GM18867 (cell line): Measurements from ENCODE around the gene DMAC2L.

Experiments used
- ATAC-seq: cut with Tn5 transposase; IDR thresholded peaks from one replicate; pipeline ENCODE4 v1.9.1; 2021; ENCODE audit warnings: mild to moderate bottlenecking, moderate library complexity; ENCODE audit not compliant: unreplicated experiment

DMAC2L gene

DNA sequence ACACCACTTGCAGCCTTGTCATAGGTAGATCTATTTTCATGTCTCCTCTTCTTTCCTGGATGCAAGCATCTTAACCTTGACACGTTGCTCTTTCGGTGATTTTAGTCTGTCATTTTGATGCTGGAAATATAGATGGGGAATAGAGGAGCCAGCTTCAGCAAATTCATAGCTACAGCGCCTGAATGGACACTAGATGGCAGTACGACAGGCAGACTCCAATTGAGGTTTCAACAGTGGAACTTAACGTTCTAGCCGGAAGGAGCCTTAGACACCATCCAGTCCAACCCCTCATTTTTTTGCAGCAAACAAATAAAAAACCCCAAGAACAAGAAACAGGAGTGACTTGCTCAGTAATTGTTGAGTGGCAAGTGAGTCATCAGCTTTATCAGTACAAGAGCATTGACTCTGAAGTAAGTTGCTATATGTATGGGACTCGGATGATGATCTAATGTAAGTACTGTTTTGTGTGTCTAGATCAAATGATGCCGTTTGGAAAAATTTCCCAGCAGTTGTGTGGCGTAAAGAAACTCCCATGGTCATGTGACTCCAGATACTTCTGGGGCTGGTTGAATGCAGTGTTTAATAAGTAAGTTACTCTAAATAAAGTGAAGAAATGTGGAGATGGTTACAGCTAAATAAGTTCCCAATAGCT, 9.0 kb downstream of the DMAC2L start:
- peak; percentile 84 for ATAC-seq

- no peak for ATAC-seq
These were observed 19.5 kb downstream of the DMAC2L start for GRCh38 chr14:50331596-50331995.

- no peak for ATAC-seq
These were observed 20.9 kb downstream of the DMAC2L start for GRCh38 chr14:50333014-50333509.

GRCh38 chr14:50334211-50334610, 22.1 kb downstream of the DMAC2L start:
- ATAC-seq = no peak

GRCh38 chr14:50335389-50335788, 23.3 kb downstream of the DMAC2L start:
- ATAC-seq = no peak

- no peak for ATAC-seq
These were observed 24.1 kb downstream of the DMAC2L start for GRCh38 chr14:50335989-50336824.

GRCh38 chr14:50338587-50338986, 26.5 kb downstream of the DMAC2L start:
- no peak for ATAC-seq

- no peak for ATAC-seq
These were observed 27.2 kb downstream of the DMAC2L start for GRCh38 chr14:50339178-50339804.

GRCh38 chr14:50340045-50340444, 27.9 kb downstream of the DMAC2L start:
- ATAC-seq = no peak

- no peak for ATAC-seq
These were observed 28.8 kb downstream of the DMAC2L start for GRCh38 chr14:50340963-50341362.

GRCh38 chr14:50342221-50343078, 30.3 kb downstream of the DMAC2L start:
- ATAC-seq = no peak

DNA sequence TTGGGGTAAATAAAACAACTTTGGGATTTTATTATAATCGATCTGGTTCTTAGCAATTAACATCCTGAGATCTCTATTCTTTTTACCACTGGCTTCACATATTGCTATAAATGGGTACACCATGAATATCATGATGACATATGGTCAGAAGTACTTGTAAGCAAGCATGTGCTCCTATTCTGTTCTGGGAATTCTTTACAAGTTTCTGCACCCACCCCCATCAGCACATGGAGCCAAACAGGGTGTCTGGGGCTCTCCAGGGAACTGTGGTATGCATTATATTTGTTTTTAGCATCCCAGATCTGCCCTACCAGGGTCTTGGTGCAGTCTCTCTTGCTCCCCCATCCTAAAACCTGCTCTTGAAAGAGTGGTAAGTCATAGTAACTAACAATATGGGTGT, 31.3 kb downstream of the DMAC2L start:
- ATAC-seq = no peak

DNA sequence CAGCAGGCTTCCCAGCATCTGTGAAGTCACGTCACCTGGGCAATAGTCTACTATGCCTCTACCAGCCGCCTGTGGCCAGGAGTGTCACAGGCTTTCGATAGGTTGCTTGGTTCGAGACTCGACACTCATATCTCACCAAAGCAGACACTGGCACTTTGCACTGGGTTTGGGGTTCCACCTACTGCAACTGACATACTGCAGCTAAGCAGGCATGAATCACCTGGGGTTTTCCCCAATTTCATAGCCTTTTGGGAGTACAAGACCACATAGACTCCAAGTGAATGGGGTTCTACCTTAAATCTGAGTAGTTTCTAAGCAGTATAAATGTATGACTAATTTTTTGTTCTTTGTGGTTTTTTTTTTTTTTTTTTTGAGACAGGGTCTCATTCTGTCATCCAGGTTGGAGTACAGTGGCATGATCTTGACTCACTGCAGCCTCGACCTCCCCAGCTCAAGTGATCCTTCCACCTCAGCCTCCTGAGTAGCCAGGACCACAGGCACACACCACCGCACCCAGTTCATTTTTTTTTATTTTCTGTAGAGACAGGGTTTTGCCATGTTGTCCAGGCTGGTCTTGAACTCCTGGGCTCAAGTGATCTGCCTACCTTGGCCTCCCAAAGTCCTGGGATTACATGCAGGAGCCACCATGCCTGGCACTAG, 32.1 kb downstream of the DMAC2L start:
- peak; percentile 81 for ATAC-seq

DNA sequence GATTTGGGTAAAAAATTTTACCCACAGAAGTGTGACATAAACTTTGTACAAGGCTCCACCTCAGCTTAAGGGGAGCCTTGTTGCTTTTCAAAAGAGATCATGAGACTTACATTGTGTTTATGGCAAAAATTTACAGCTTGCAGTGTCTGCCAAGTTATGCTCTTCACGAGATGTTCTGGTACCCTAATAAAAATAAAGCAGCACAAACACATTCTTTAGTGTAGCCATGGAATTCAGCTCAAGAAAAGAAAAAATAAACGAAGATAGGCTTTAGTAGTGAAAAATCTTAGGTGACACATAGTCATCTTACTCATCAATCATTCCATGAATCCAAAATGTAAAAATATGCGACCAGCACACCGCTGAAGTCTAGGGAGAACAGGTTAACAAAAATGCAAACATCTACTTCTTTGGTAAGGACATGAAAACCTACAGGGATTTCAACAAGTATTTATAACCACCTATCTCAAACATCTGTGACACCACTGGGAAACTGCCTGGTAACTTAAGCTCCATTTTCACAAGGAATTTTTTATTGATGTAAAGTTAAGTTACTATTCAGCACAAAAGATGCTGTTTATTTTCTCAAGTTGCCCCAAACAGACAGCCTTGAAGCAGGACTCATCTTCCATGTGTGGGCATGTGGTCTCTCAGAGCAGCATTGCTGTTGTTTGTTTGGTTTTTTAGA, 32.9 kb downstream of the DMAC2L start:
- ATAC-seq = no peak

- ATAC-seq = no peak
These were observed 33.8 kb downstream of the DMAC2L start for GRCh38 chr14:50345846-50346422.

GRCh38 chr14:50347521-50347920, 35.4 kb downstream of the DMAC2L start:
- ATAC-seq = no peak

DNA sequence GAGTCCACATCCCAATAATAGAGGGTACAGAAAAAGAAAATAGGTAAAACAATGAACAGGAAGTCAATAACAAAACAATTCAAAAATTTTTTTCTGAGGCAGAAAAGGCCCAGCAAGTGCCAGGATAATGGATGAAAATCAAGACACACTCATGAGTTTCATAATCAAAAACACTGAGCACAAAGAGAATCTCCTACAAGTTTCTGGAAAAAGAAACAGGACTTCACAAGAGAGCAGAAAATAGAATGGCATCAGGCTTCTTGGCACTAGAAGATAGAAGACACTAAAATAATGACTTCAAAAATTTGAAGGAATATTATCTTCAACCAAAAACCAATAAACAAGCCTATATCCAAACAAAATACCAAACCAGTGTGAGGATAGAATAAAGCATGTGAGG, 36.8 kb downstream of the DMAC2L start:
- no peak for ATAC-seq

- no peak for ATAC-seq
These were observed 38.9 kb downstream of the DMAC2L start for GRCh38 chr14:50350975-50351374.

DNA sequence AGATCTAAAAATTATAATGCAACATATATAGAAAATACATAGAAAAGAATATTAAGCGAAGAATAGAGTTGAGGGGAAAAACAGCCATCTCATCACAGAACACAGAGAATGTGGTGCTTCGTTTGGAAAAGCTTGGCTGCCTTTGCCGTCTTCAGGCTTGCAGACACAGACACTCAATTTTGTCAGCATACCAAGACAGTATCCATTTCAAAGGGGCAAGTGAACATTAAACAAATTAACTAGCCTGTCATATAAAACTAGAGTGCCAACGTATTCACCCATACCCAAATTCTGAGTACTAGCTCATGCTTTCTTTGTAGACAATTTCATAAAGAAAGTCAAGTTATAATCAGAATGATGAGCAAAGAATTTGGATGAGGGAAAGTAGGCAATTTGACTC, 40.5 kb downstream of the DMAC2L start:
- no peak for ATAC-seq
